GM18499 (cell line): ENCODE data around the gene FRMD4B.
"Not testable (repeated sequence)": the region's sequence is repeated elsewhere in the genome, so short reads cannot be mapped to it uniquely, and the experiment has no call there.

ENCODE experiments used
- ATAC-seq: cut with Tn5 transposase; IDR thresholded peaks from one replicate; pipeline ENCODE4 v1.9.1; 2021; ENCODE audit warnings: moderate number of reproducible peaks; ENCODE audit not compliant: insufficient read depth, unreplicated experiment

FRMD4B gene

DNA sequence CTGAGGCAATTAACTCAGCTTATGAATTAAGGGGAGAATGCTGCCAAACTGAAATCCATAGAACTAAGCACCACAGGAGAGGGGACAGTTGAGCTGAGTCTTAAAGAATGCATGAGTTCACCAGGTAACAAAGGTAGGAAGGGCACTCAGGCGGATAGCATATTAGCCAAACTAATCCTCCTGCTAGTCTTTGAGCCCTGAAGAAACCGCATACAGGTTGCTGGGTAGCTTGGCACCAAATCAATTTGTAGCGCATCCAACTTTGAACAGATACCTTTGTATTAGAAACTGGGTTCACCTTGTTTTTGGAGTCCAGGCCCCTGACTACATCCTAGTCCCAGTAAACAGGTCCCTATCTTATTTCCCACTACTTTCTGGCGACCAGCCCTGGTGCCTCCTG lies 93.7 kb downstream of the FRMD4B start:
- ATAC-seq: no peak

DNA sequence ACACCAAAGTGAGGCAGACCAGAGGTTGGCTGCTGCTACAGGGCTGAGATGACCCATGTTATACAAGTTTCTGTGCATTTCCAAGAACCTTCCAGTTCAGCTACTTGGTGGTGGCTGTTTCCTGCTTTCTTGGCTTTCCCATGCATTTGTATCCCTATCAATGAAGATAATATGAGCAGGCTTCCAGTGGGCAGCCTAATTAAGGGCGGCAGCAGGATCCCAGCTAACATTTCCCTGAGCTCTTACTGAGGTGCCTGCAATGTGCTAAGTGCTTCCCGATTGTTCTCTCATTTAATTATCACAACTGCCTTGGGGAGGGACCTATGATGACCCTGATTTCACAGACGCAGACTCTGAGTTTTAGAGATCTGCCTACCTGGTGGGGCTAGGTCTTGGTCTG lies 95.5 kb downstream of the FRMD4B start:
- ATAC-seq: no peak

DNA sequence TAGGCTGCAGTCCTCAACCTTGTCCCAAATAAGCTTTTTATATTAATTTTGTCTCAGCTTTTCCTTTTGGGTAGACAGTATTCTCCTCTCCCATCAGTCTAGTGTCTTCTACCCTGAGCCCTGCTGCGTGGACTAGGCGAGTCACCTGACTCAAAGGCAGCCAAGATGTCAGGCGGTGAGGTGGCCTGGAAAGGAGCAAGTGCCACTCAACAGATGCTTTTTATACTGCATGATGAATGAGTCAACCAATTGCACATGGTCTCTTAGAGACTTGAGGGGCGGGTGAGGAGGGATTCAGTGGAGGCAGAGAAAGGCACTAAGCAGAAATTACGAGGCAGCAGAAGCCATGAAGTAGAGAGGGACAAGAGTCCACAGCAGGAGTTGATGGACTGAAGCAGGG lies 95.9 kb downstream of the FRMD4B start:
- no peak for ATAC-seq

DNA sequence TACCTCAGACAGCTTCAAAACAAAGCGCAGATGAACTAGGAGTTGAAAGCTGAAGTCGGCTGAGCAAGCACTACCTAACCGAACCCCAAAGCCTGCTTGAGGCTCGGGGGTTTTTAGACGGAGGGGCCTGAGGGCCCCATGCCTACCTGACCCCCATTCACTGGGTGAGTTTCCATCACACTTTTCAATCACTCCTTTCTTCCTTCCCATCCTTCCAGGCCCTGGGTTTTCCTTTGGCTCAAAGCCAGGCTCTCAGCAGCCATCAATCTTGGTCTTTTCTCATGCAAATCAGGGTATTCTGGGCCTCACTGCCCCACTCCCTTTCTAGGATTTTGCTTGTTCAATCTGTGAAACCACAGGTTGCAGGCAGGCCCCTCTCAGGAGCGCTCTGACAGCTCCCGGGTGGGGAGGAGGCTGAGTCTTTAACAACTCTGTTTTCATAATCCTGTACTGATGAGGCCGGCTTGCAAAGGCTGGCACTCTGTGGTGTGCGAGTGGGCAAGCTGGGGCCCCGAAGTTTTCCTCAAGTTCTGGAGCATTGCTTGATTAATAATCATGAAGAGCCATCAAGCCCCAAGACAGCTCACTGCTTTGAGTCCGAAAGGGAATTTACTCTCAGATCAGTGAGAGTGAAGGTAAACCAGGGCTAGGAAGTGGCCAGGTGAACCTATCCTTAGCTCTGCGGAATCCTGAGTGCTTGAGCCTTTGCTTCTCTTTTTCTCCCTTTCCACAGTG lies 97.6 kb downstream of the FRMD4B start:
- ATAC-seq: no peak

DNA sequence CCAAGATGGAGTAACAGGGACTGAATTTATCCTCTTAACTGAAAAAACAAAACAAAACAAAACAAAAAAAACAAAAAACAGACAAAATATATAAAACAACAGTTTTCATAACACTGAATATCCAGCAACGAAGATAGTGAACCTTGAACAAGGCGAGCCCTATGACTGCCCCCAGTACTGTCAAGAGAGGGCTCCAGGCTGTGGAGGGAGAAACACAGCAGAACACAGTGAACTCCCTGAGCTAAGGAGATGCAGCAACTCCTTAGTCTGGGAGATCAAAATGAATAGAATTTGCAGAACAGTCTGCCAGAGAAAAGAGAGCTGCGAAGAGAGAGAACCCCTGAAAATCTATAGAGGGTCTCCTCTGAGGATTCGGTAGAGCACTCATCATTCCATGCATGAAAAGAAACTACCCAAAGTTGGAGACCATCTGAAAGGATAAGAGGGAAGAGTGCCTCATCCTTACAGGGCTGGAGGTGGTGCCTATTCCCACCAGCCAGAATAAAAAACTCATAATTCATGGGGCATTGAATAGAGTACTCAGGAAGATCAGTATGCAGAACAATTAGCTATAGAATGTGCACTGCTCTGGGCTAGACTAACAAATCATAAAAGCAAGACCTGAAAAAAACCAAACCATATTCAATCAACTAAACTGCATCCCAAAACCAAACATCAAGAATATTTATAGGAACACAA lies 101.8 kb downstream of the FRMD4B start:
- no peak for ATAC-seq

DNA sequence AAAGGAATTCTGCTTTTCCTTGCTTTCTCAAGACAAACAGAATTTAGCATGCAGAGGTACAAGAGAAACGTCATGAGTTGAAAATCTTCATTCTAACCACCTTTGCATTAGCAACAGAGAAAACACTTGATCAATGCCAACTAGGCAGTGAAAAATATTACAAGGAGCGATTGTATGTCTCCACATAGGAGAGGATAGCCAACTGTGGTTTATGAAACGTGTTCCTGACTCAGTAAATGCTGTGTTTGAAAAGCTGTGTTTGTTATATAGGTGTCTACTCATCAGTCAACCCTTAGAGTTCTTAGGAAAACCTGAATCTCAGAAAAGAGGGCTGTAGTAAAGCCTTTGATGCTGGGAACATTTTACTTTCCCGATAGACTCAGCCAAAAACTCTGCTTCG lies 102.4 kb downstream of the FRMD4B start:
- ATAC-seq: no peak

DNA sequence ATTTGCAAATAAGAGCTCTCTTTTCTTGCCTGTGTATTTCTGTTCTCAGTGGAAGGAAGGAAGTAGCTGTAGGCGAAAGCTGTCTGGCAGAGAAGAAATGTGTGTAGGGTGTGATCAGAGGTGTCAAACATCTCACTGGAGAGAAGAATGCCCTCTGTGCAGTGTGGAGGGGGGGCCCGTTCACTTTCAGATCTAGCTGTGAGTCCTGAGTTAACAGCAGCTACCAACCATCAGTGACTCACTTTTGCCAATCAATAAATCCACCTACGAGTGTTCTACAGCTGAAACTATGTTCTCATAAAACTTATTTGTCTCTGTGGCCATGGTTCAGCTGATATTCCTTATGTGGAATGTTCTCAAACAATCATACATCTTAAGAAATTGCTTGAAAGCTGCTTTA lies 103.7 kb downstream of the FRMD4B start:
- ATAC-seq: no peak

DNA sequence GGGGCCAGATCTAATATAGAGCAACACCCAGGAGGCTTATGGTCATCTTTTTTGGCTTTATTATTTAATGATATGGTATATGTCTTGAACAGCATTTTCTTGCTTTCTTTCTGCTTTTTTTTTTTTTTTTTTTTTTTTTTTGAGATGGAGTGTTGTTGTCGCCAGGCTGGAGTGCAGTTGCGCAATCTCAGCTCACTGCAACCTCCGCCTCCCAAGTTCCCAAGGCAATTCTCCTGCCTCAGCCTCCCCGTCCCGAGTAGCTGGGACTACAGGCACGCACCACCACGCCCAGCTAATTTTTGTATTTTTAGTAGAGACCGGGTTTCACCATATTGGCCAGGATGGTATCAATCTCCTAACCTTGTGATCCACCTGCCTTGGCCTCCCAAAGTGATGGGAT lies 108.5 kb downstream of the FRMD4B start:
- not testable (repeated sequence) for ATAC-seq

DNA sequence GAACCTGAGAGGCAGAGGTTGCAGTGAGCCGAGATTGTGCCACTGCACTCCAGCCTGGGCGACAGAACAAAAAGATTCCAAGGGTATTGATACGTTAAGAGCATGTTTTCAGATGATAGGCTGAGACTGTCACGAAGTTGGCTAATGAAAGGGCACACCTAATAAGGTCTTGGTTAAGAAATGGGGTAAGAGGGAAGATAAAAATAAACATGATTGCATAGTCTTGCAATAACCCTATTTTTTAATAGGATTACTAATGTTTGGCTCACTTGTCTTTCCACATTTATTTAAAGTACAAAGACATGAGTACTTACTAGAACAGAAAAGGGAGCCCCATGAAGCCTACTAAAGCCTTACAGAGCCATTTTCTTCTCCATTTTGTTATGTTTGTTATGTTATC lies 109.0 kb downstream of the FRMD4B start:
- ATAC-seq: no peak

DNA sequence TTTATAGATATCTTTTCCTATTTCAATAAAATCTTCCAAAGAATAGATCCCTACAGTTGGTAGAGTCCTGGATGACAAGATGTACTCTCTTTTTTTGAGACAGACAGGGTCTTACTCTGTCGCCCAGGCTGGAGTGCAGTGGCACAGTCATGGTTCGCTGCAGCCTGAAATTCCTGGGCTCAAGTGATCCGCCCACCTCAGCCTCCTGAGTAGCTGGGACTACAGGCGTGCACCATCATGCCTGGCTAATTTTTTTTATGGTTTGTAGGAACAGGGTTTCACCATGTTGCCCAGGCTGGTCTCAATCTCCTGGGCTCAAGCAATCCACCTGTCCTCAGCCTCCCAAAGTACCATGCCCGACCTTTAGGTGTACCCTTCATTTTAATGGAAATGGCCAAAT lies 109.7 kb downstream of the FRMD4B start:
- ATAC-seq: not testable (repeated sequence)

DNA sequence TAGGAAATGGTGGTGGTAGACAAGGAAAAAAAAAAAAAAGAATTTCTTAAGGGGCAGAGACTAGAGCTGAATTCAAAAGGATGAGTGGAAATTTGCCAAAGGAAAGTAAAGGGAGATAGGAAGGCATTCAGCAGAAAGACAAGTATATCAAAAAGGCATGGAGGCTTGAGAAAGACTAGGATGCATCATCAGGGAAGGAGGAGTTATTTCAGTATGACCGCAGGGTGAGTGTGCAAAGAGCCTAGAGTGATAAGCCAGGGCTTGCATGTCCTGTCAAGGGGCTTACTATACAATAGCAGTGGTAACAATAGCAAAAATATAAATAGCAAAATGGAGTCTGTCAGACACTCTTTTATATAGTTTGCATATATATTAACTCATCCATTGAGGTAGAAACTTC lies 112.0 kb downstream of the FRMD4B start:
- no peak for ATAC-seq

DNA sequence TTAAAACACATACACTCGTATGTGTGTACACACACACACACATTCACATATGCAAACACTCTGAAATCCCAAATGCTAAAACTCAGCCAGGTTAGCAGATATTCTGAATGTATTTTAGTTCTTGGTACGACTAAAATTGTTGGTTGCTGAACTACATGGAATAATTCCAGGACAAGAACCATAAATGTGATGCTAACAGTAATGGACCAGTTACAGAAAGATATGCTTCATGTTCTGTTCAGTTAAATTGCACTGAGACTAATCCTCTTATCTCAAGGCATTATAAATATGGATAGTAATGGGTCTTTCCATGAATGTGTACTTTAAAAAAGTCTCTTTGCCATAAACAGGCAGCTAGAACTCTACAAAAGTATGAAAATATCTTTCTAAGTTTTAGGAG lies 113.3 kb downstream of the FRMD4B start:
- ATAC-seq: no peak

DNA sequence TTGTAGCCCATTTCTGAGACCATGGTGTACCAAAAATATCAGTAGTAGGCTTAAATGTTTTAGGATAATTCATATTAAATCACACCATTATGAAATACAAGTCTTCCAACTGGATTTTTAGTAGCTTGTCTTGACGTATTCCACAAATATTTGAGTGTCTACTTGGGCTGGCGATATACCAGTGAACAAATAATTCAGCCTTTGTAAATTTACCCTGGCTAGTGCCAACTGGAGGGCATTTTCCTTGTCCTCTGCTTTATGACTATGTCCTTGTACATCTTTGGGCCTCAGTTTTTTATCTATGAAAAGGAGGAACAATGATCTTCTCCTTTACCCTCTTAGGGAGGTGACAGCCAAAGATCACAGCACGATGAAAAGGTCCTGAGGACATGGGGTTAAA lies 114.8 kb downstream of the FRMD4B start:
- no peak for ATAC-seq

DNA sequence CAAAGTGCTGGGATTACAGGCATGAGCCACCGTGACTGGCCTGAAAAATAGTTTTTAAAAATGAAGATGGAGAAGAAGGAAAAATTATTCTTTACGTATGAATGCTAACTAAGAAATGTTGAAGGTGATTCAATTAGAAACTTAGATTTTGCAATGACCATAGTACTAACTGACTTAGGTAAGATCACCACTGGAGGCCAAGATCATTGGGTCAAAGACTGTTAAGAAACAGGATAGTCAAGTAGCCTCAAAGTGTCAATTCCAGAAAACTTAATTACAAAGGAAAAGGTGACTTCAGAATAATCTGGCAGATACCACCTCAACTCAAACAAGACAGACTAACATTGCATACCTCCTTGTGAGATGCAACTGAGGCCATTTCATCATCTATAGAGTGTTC lies 119.3 kb downstream of the FRMD4B start:
- no peak for ATAC-seq

DNA sequence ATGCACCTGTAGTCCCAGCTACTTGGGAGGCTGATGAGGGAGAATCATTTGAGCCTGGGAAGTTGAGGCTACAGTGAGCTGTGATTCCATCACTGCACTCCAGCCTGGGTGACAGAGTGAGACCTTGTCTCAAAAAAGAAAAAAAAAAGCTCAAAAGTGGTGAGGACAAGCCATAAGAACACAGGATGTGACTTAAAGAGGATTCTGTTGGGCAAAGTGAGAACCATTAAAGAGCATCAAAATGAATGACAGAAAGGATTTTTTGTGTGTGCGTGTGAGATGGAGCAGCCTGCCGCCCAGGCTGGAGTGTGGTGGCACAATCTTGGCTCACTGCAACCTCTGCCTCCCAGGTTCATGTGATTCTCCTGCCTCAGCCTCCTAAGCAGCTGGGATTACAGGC lies 119.8 kb downstream of the FRMD4B start:
- ATAC-seq: not testable (repeated sequence)

DNA sequence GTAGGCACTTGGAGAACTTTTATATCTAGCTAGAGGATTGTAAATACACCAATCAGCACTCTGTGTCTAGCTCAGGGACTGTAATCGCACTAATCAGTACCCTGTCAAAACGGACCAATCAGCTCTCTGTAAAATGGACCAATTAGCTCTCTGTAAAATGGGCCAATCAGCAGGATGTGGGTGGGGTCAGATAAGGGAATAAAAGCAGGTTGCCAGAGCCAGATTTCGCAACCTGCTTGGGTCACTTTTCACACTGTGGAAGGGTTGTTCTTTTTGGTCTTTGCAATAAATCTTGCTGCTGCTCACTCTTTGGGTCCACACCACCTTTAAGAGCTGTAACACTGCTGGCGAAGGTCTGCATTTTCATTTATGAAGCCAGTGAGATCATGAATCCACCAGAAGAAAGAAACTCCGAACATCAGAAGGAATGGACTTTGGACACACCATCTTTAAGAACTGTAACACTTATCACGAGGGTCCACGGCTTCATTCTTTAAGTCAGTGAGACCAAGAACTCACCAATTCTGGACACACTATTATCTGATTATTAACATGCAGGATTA lies 125.0 kb downstream of the FRMD4B start:
- ATAC-seq: not testable (repeated sequence)

DNA sequence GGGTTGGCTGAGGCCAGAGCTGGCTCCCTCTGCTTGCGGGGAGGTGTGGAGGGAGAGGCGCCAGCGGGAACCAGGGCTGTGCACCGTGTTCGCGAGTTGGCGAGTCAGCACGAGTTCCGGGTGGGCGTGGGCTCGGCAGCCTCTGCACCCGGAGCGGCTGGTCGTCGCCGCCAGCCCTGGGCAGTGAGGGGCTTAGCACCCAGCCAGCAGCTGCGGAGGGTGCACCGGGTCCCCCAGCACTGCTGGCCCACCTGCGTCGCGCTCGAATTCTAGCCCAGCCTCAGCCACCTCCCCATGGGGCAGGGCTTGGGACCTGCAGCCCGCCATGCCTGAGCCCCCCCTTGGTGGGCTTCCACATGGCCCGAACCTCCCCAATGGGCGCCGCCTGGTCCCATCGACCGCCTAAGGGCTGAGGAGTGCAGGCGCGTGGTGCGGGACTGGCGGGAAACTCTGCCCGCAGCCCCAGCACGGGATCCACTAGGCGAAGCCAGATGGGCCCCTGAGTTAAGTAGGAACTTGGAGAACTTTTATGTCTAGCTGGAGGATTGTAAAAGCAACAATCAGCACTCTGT lies 125.6 kb downstream of the FRMD4B start:
- no peak for ATAC-seq

DNA sequence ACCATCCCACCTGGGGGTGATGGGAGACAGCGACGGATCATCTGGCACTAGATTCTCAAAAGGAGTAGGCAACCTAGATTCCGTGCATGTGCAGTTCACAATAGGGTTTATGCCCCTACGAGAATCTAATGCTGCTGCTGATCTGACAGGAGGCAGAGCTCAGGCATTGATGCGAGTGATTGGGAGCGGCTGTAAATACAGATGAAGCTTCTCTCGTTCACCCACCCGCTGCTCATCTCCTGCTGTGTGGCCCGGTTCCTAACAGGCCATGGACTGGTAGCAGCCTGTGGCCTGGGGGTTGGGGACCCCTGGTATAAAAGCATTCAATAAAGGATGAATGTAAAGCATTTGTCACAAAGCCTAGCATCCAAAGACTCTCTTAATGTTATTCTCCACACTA lies 126.8 kb downstream of the FRMD4B start:
- ATAC-seq: no peak

DNA sequence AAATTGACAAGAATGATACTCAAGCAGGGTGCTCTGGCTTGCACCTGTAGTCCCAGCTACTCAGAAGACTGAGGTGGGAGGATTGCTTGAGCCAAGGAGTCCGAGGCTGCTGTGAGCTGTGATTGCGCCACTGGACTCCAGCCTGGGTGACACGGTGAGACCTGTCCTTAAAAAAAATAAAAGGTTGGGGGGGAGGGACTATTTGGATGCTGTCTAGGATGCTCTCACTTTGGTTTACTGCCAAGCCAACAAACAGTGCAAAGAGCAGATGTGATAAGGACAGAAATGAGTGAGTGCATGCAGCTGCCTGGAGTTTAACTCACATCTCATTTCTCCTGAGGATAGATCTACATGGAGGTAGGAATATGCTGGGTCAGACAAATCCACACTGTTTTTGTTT lies 130.0 kb downstream of the FRMD4B start:
- ATAC-seq: no peak

DNA sequence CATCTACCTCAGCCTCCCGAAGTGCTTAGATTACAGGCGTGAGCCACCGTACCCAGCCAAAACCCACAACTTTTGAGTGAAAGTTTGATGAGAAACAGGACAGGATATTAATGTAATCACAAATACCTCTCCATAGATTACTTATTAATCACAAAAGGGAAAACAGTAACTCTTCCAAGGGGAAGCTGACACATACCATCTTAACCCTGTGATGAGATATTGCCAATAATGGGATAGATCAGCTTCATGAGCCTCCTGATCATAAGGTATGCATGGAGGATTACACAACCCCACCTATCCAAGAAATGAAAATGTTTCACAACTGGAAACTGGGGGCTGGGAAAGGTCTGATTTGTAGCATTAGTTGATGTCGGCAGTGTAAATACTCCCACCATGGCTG lies 131.5 kb downstream of the FRMD4B start:
- ATAC-seq: no peak

DNA sequence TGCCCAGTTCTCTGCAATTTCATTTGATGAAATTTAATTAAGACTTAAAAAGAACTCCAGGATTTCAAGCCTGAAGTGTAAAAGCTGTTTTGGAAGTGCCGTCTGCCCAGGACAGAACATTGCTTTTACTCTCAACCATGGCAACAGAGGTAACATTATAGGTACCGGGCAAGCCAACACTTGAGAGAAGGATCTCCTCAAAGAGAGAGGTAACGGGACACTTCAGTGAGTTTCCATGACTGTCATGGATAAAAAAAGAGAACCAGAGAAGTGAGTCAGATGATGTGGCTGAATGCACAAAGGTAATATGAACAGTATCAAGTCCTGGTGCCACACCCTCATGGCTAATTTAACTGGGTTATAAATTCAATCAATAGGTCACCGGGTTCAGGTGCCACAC lies 133.3 kb downstream of the FRMD4B start:
- no peak for ATAC-seq
